GM19351 (cell line): Measurements from ENCODE around the gene KLHL40.

ENCODE experiments used
- ATAC-seq: cut with Tn5 transposase; IDR thresholded peaks from one replicate; pipeline ENCODE4 v1.9.1; 2021; ENCODE audit warnings: mild to moderate bottlenecking, moderate library complexity; ENCODE audit not compliant: unreplicated experiment

The KLHL40 gene

DNA sequence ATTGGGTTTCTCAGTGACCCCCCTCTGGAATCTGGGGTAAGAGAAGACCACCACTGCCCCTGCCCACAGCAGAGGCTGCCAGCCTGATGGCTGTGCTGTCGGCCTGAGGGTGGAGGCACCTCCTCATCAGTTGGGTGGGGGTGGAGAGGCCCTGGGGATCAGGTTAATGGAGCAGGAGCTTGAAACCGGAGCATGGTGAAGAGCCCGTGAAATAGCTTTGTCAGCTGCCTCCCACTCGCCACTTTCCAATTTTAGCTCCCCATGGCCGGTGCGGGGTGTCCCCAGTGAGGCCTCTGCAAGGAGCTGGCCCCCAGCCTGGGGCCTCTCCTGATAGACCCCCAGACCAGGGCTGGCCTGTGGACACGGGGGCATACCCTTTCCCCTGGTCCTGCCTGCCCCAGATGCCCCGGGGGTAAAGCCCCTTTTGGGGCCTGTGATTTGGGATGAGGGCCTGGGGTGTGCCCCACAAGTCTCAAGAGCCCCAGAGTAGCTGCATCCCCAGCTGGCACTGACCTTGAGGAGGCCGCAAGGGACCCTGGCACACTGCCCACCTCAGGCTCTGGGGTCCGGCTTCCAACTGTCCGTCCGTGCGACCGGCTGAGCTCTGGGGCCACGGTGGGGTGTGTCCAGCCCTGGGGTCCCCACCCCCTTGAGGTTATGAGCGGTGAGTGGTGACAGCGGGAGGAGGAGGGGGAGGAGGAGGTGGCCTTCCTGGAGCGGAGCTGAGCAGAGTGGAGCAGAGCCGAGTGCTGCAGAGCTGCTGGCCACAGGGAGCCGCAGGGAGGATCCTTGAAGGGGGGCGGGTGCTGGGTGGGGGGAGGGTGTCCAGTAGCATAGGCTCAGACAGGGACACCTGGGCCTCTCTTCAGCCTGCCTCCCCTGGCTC lies 17.0 kb downstream of the KLHL40 start, which contains the start of gene HHATL:
Gene HHATL (minus strand): TSS at position 733 of the 886 bp plus-strand sequence. CDS start 1,972 bp downstream, outside the sequence.
- no peak for ATAC-seq

DNA sequence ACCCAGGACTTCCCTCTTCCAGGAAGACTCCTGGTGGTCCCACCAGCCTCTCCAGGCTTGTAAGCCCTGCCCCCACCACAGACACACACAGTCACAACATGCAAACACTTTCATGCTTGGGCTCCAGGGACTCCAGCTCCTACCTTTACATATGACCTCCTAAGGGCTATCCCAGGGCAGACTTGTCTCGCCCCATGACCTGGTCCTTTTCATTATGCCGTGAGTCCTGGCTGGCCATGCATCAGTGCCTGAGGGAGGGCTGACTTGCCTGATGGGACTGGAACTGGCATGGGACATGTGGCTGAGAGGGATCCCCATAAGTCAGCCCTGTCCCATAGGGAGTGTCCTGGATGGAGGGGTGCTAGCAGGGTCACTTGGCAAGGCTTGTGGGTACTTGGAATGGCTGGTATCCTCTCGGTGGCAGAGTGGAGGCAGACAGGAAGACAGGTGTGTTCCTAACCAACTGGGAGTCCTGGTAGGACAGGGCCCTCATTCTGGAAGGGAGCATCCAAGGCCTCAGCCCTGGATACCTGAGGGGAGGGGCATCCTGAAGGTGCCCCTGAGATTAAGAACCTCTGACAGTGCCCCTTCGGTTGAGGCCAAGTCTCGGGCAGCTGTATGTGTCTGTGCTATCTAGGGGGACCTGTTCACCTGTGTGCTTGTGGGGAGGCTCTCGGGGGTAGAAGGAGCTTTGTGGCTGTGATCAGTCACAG lies 17.8 kb downstream of the KLHL40 start:
- no peak for ATAC-seq

DNA sequence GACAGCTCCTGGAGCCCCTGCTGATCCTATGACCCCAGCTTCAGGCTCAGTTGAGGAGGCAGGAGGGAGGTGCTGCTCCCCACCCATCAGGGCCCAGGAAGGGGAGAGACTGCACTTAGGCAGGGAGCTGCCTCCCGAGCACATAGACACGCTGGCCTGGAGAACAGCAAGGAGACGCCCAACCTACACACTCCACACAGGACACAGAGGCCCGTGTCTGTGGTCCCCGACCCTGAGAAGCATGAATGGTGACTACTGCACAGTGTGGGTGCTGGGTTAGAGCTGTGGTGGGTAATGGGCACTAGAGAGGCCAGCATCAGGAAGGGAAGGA lies 18.3 kb downstream of the KLHL40 start:
- ATAC-seq, result no peak

DNA sequence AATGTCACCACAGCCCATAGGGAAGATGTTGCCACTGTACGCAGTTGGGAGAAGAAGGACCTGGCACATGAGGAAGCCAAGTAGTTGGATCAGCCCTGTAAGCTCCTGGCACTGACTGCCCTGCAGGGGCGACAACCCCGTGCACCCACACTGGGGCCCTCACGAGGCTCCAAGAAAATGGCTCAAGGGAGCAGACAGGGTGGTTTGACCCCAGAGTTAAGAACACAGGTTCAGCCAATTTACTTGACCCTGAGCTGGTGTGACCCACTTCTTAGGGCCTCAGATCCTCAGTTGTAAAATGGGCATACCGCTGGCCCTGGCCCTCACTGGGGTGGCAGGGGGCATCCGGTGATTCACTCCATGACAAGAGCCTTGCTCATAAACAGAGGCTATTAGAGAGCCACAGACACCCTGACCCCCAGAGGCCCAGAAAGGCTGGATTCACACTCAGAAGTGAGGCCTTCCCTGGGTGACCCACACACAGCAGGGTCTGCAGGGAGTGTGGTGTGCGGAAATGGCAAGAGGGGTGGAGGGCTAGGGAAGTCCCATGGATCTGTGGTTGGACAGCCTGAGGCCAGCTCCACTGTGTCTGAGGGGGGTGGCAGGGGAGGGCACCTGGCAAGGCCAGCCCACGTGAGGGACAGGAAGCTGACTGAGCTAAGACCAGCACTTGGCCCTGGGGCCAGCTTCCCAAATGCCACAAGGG lies 19.0 kb downstream of the KLHL40 start:
- ATAC-seq, result no peak

DNA sequence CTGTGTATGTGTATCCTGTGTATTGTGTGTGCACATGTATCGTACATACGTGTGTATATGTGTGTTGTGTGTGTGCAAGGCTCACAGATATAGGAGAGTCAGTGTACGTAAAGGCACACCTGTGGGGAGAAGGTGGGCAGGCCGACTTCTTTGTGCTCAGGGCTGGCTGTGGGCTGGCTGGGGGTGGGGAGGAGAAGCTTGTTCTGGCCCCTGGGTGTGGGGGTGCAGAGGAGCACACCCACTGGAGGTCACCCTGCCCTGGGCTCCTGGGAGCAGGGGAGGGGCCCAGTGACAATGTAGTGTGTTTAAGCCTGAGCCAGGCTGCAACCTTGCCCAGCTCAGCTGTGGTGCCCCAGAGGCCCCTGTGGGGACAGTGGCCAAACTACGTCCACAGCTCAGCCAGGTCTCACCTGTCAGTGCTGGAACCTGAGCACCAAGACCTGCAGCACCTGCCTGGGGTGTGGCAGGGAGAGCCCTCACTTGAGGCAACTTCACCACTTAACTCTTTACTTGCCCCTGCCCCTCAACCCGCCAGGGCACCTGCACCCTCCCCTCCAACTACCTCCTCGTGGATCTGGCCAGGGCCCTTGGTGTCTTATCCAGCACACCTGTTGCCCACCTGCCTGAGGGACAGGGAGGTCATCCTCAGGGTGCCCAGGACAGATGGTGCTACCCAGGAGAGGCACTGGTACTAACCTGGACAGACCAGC lies 19.9 kb downstream of the KLHL40 start:
- ATAC-seq, result no peak

DNA sequence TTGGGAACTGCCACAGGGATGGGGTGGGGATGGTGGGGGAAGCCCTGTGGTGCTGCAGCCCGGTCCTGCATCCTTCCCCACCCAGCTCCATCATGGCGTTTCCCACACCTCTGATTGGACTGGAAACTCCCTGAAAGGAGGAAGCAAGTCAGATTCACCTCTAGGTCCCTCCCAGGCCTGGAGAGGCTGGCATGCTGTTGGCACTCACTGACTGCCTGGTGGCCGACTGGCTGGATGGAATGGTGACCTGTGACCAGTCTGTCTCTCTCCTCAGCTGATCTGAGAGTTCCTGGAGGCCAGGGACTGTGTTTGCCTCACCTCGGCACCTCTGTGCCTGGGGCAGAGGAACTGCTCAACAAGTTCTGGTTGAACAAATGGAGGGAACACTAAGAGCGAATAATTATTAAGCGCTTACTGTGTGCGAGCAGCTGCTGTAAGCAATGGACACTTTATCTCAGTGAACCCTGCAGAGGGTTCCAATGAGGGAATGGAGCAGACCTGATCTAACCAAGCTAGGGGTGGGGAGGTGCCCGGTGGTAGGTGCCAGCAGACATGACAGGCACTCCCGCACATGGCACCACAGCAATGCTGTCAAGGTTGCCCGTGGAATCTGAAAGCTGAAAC lies 20.7 kb downstream of the KLHL40 start:
- ATAC-seq, result no peak

DNA sequence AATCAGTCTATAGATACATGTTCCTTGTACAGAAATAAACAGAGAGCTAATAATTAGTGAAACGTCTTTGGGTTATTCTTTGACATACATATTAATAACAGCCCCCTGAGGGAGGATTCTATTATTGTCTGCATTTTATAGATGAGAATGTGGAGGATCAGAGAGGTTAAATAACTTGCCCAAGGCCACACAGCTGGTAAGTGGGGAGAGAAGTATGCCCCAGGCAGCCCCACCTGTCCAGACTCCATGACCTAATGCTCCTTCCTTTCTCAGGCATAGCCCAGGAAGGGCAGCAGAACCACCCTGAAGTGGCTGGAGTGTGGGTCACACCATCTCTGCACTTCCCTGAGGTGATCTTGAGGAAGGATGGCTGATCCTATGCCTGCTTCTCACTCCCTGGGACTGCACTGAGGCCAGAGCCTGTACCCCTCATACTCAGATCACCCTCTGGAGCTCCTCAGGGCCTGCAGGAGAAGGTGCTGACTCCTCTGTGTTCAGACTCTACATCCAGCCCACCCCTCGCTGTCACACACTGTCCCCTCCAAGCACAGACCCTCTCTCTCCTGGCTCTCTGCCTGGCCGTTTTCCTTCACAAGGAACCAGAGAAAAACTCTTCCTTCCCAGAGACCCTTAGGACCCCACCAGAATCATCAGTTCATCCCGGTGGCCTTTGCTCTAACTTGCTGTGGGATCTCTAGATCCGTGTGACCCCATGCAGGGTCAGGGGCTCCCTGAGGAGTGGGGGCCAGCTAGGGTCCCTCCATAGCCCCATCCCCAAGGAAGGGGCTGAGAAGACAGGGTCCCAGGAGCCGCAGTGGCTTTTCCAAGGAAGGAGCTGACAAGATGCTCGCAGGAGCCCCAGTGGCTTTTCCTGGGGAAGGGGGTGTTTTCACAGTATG lies 21.6 kb downstream of the KLHL40 start:
- no peak for ATAC-seq

DNA sequence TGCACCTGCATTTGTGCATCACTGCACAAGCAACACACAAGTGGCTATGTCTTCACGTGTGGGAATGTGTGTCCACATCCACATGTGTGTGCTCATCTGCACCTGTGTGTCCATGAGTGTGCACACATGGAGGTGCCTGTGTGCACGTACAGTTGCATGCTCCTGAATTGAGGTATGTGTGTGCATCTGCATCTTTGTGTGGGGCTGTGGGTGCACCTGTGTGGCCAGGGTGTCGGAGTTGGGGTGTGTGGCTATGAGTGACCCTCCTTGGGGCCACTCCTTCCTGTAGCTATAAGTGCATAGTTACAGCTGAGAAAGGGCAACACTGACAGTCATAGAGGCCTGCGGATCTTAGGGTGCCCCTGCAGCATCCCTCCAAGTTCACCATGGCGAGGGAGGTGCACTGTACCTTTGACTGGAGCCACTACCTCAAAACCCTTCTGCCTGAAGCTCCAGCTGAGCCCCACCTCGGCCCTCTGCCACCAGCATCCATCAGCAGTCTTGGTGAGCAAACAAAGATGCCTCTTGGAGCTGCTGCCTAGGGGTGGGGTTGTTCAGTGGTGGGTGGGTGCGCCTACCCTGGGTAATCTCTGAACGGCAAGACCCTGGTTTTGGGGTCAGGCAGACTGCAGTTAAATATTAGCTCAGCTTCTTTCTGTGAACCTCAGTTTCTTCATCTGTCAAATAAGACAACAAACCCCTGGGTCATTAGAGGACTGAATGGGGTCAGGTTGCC lies 22.5 kb downstream of the KLHL40 start:
- ATAC-seq, result no peak

DNA sequence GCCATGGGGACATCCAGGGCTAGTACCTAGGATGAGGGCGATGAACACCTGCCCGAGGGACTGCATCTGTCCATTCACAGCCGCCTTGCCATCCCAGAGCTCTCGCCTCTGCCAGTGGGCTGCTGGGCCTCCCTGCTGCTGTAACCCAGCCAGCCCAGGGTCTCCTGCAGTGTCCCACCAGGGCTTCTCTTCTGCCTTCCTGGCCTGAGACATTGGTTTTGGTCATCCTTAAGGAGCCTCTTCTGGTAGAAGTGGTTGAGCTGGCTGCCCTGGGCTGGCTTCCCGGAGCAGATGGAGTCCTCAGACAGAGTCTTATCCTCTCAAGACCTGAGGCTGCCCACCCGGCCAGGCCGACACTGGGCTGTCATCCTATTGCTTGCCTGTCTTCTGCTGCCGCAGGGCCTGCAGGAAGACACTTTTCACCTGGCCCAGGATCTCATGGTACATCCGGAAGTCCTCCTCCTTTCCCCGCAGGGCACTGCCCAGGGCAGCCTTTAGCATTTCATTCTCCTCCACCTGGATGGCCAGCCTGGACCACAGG lies 23.3 kb downstream of the KLHL40 start:
- ATAC-seq, result no peak

DNA sequence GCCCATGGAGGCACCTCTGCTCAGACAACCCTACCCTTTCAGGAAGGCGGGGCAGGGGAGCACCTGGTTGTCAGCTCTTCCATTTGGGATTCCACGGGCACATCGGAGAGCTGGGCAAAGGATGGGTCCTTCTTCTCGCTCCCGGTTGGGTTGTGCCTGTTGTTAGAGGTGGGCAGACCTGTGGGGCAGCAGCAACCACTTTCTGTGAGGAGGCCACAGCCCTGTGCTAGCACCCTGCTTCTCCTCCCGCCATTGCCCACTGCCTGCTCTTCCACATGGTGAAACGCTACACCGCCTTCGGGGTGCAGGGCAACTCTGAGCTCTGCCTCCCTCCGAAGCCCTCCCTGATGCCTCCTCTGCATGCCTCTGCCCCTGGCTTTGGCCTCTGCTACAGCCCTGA lies 24.3 kb downstream of the KLHL40 start:
- ATAC-seq, result no peak

DNA sequence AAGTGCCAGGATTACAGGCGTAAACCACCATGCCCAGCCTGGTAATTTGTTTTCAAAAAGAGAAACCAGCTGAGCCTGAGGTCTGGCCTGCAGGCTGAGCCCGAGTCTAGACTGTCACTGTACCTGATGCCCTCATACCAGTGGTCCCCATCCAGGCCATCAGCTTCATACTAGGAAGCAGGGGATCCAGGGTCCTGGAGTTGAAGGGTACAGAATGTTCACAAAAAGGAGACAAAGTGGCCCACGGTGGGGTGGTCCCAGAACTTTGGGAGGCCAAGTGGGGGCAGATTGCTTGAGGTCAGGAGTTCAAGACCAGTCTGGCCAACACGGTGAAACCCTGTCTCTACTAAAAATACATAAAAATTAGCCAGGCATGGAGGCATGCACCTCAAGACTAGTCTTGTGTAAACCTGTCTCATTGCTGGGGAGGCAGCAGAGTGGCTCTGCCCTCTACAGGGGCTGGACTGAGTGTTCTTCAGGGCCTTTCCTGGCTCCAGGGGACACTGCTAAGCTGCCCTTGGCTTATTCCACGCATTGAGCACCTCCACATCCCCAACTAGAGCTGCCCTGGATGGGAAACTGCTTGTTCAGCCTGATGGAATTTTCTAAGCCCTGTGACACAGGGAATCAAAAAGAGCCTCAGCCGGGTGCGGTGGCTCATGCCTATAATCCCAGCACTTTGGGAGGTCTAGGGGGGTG lies 25.1 kb downstream of the KLHL40 start:
- ATAC-seq, result no peak

DNA sequence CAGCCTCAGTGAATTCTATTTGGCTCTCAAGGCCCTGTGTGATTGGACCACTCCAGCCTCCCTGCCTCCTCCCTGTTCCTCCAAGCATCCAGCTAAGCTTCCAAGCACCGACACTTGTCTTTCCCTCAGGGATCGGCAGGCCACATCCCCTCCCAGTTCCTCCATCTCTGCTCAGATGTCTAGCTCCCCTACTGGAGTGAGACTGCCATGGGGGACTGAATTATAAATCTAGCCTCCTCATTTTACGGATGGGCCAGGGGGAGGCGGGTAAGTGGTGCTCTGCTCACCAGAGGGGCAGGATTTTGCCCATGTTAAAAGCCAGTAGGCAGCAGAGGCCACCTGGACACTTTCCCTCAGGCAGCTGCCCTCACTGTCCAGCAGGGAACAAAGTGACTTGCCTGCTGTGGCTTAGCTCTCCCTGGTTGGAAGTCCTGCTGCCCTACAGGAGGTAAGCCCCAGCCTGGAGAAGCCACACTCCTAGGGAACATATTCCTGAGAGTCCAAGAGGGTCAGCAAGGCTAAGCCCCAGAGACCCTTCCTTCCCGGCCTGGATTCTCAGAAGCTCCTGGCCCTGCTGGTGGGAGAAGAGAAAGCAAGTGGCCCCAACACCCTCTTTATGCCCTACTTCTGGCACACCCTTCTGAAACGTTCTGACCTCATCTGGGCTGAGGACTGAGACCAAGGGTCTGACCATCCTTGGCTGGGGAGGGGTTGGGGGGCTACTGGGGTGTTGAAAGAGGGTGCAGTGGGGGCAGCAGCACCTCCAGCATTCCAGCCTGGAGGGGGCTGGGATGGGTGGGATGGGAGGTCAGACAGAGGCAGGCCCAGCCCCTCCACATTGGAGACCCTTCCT lies 26.4 kb downstream of the KLHL40 start:
- ATAC-seq, result no peak

DNA sequence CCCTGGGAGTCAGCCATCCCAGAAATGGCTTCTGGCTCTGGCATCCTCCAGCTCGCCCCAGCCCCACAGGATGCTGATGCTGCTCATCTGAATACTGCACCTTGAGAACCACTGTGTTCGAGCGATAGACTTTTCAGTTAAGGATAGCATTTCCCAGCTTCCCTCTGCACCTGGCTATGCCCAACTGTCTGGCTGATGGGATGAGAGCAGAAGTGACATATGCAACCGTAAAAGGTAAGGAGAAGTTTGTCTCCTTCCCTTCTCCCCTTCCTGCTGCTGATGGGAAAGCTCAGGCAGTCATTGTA lies 27.0 kb downstream of the KLHL40 start:
- no peak for ATAC-seq

DNA sequence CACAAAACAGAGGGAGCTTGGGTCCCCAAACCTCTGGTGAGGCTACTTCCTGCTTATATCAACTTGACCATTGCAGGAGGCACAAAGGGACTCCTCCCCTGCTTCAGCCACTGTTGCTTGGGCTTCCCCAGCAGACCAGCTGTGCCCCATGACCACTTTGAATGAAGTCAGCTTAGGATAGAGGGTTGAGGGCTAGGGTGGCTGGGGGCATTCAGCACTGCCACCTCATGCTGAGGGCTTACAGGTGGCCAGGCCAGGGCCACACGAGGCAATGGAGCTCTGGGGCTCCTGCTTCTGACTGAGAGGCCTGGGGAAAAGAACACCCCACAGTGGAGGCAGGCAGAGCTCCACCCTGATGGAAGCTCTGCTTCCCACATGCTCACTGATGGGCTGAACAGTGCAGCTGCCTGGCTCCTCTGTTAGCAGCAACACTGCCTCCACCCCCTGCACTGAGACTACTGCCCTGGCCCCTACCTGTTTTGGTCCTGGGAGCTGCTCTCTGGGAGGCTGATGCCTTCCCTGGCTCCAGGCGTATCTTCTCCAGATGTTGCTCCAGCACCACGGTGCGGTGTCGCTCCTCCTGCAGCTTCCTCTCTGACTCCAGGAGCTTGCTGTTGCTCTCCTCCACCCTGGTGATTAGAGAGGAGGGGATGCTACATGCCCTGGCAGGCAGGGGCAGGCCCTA lies 27.5 kb downstream of the KLHL40 start:
- no peak for ATAC-seq

DNA sequence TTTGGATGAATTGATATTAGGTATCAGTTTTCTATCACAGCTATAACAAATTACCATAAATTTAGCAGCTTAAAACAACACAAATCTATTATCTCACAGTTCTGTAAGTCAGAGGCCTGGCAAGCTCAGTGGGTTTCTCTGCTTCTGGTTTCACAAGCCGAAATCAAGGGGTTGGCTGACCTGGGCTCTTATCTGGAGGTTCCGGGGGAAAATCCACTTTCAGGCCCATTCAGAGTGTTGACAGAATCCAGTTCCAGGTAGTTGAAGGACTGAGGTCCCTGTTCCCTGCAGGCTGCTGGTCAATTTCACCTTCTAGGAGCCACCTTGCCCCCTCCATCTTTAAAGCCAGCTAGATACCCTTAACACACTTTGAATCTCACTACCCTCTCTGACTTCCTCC lies 28.4 kb downstream of the KLHL40 start:
- ATAC-seq, result no peak

DNA sequence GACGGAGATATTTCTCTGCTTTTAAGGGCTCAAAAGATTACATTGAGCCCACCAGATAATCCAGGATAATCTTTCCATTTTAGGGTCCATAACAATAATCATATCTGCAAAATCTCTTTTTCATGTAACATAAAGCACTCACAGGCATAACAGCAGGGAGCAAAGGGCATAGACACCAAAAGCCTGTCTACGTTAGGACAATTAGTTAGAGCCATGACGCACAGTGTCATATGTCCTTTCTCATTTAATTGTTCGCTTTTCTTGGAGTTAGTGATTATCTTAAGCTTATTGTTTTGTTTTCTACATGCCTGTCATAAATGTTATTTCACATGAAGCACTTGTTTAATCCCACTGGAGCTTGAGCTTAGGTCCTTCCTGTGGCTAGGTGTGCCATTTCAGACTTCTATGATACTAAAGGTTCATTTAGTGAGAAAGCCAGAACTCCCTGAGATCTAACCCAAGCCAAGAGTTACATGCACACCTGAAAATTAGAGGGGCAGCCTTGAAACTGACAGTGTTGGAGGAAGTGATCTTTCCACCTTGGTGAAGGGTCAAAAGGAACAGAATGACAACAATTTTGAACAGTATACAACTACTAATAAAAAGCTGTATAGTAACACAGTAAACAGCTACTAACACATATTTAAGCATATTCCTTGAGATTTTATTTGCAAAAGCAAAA lies 29.0 kb downstream of the KLHL40 start:
- no peak for ATAC-seq
